Erythroblast (primary cell): ENCODE data around the gene LSM14B.

Experiments
- GATA1 ChIP-seq: IDR thresholded peaks from 2 replicates; pipeline ENCODE4 v1.6.1; 2011; ENCODE audit warnings: low read depth, mild to moderate bottlenecking, control low read depth, low read length, moderate library complexity
- POLR2A ChIP-seq: IDR thresholded peaks from 2 replicates; pipeline ENCODE4 v1.6.1; 2011; ENCODE audit warnings: mild to moderate bottlenecking, low read length

- no peak for TF ChIP-seq POLR2A
- no peak for TF ChIP-seq GATA1
These were observed 11.0 kb downstream of the LSM14B start for GRCh38 chr20:62133051-62133845.
